Measurements from ENCODE around the gene DPPA4.

Gene DPPA4

GRCh38 chr3:109336291-109336861 is 970 bp downstream of the DPPA4 start:
- H3K4me3 ChIP-seq (ENCODE audit: low read depth, low read length): no peak overlapping the region
- no peak for DNase-seq (ENCODE audit: low read depth)
- no peak for TF ChIP-seq MAX (IDR thresholded peaks at IDR 0.05; ENCODE audit: low read depth, low read length)
- TF ChIP-seq POLR2A (IDR thresholded peaks at IDR 0.05; ENCODE audit: extremely low read depth, insufficient read length): no peak
- TF ChIP-seq CTCF (IDR thresholded peaks at IDR 0.05; ENCODE audit: low read depth, low read length): no peak
- no peak for TF ChIP-seq MYC (IDR thresholded peaks at IDR 0.05; ENCODE audit: low read depth, low read length)

GRCh38 chr3:109334572-109334971 is 2.8 kb downstream of the DPPA4 start:
- no peak for DNase-seq (ENCODE audit: low read depth)
- H3K4me3 ChIP-seq (ENCODE audit: low read depth, low read length): no peak overlapping the region
- TF ChIP-seq POLR2A (IDR thresholded peaks at IDR 0.05; ENCODE audit: extremely low read depth, insufficient read length) (no peak), CTCF (IDR thresholded peaks at IDR 0.05; ENCODE audit: low read depth, low read length) (no peak), MAX (IDR thresholded peaks at IDR 0.05; ENCODE audit: low read depth, low read length) (no peak), MYC (IDR thresholded peaks at IDR 0.05; ENCODE audit: low read depth, low read length) (no peak)

- DNase-seq (ENCODE audit: low read depth): no peak
- TF ChIP-seq MYC (IDR thresholded peaks at IDR 0.05; ENCODE audit: low read depth, low read length) (no peak), POLR2A (IDR thresholded peaks at IDR 0.05; ENCODE audit: extremely low read depth, insufficient read length) (no peak), CTCF (IDR thresholded peaks at IDR 0.05; ENCODE audit: low read depth, low read length) (no peak), MAX (IDR thresholded peaks at IDR 0.05; ENCODE audit: low read depth, low read length) (no peak)
- H3K4me3 ChIP-seq (ENCODE audit: low read depth, low read length): no peak overlapping the region
Observed at GRCh38 chr3:109331692-109332091, 5.7 kb downstream of the DPPA4 start.

- no peak overlapping the region for H3K4me3 ChIP-seq (ENCODE audit: low read depth, low read length)
Observed at GRCh38 chr3:109330405-109330804, 6.9 kb downstream of the DPPA4 start.

GRCh38 chr3:109328202-109328601 is 9.1 kb downstream of the DPPA4 start:
- TF ChIP-seq MYC (IDR thresholded peaks at IDR 0.05; ENCODE audit: low read depth, low read length) (no peak), MAX (IDR thresholded peaks at IDR 0.05; ENCODE audit: low read depth, low read length) (no peak), POLR2A (IDR thresholded peaks at IDR 0.05; ENCODE audit: extremely low read depth, insufficient read length) (no peak), CTCF (IDR thresholded peaks at IDR 0.05; ENCODE audit: low read depth, low read length) (no peak)
- no peak for DNase-seq (ENCODE audit: low read depth)

More at GRCh38 chr3:109330405-109330804, 6.9 kb downstream of the DPPA4 start:
- no peak for DNase-seq (ENCODE audit: low read depth)
- no peak for TF ChIP-seq MAX (IDR thresholded peaks at IDR 0.05; ENCODE audit: low read depth, low read length)
- no peak for TF ChIP-seq POLR2A (IDR thresholded peaks at IDR 0.05; ENCODE audit: extremely low read depth, insufficient read length)
- no peak for TF ChIP-seq MYC (IDR thresholded peaks at IDR 0.05; ENCODE audit: low read depth, low read length)
- TF ChIP-seq CTCF (IDR thresholded peaks at IDR 0.05; ENCODE audit: low read depth, low read length): no peak

More at GRCh38 chr3:109328202-109328601, 9.1 kb downstream of the DPPA4 start:
- H3K4me3 ChIP-seq (ENCODE audit: low read depth, low read length): no peak overlapping the region

Data from NB4 (cell line).